T follicular helper cell (primary cell): ENCODE measurements around the gene HNRNPAB.
"Not testable (repeated sequence)": the region's sequence is repeated elsewhere in the genome, so short reads cannot be mapped to it uniquely, and the experiment has no call there.

Experiments
- DNase-seq: peaks from one replicate; pipeline ENCODE4 v3.0.0-alpha.2; 2020; ENCODE audit warnings: low read depth

HNRNPAB gene

GRCh38 chr5:178212241-178213002 is 8.1 kb downstream of the HNRNPAB start:
- DNase-seq = no peak

- no peak for DNase-seq
Observed at GRCh38 chr5:178213003-178213461, 8.7 kb downstream of the HNRNPAB start.

- DNase-seq = no peak
Observed at GRCh38 chr5:178213748-178214151, 9.4 kb downstream of the HNRNPAB start.

GRCh38 chr5:178214160-178214803 is 9.9 kb downstream of the HNRNPAB start:
- DNase-seq = no peak

GRCh38 chr5:178215280-178216002 is 11.1 kb downstream of the HNRNPAB start:
- no peak for DNase-seq

- DNase-seq = no peak
Observed at GRCh38 chr5:178216088-178216534, 11.8 kb downstream of the HNRNPAB start.

GRCh38 chr5:178216779-178217178 is 12.4 kb downstream of the HNRNPAB start:
- DNase-seq = no peak

GRCh38 chr5:178218237-178218776 is 14.0 kb downstream of the HNRNPAB start:
- no peak for DNase-seq

GRCh38 chr5:178218827-178219226 is 14.5 kb downstream of the HNRNPAB start:
- DNase-seq = no peak

GRCh38 chr5:178221282-178221681 is 16.9 kb downstream of the HNRNPAB start:
- DNase-seq = no peak

- DNase-seq = no peak
Observed at GRCh38 chr5:178221853-178222252, 17.5 kb downstream of the HNRNPAB start.

GRCh38 chr5:178222292-178222691 is 18.0 kb downstream of the HNRNPAB start:
- DNase-seq = no peak

GRCh38 chr5:178223196-178223773 is 19.0 kb downstream of the HNRNPAB start:
- DNase-seq = no peak

- DNase-seq = no peak
Observed at GRCh38 chr5:178223828-178224335, 19.5 kb downstream of the HNRNPAB start.

- DNase-seq = no peak
Observed at GRCh38 chr5:178224403-178224802, 20.1 kb downstream of the HNRNPAB start.

GRCh38 chr5:178225174-178225573 is 20.8 kb downstream of the HNRNPAB start:
- no peak for DNase-seq

GRCh38 chr5:178227138-178227659 is 22.9 kb downstream of the HNRNPAB start:
- DNase-seq = no peak

- no peak for DNase-seq
Observed at GRCh38 chr5:178227929-178228328, 23.6 kb downstream of the HNRNPAB start.

- DNase-seq = no peak
Observed at GRCh38 chr5:178228609-178229008, 24.3 kb downstream of the HNRNPAB start.

GRCh38 chr5:178229111-178229510 is 24.8 kb downstream of the HNRNPAB start:
- DNase-seq = not testable (repeated sequence)

- no peak for DNase-seq
Observed at GRCh38 chr5:178229861-178230260, 25.5 kb downstream of the HNRNPAB start.
